ENCODE results near the gene GPC3.

Gene GPC3

GRCh38 chrX:133523081-133523487, 462.3 kb downstream of the GPC3 start:
- no peak for TF ChIP-seq CTCF (IDR thresholded peaks at IDR 0.05; ENCODE audit: low read depth, low read length)
- no peak for DNase-seq (ENCODE audit: extremely low read depth, low read depth)

GRCh38 chrX:133516686-133517085, 468.7 kb downstream of the GPC3 start:
- no peak for DNase-seq (ENCODE audit: extremely low read depth, low read depth)
- no peak for TF ChIP-seq CTCF (IDR thresholded peaks at IDR 0.05; ENCODE audit: low read depth, low read length)

GRCh38 chrX:133514486-133514885, 470.9 kb downstream of the GPC3 start:
- no peak for TF ChIP-seq CTCF (IDR thresholded peaks at IDR 0.05; ENCODE audit: low read depth, low read length)
- no peak for DNase-seq (ENCODE audit: extremely low read depth, low read depth)

- TF ChIP-seq CTCF (IDR thresholded peaks at IDR 0.05; ENCODE audit: low read depth, low read length): no peak
- no peak for DNase-seq (ENCODE audit: extremely low read depth, low read depth)
Observed at GRCh38 chrX:133513123-133513522, 472.3 kb downstream of the GPC3 start.

GRCh38 chrX:133511041-133511440, 474.4 kb downstream of the GPC3 start:
- DNase-seq (ENCODE audit: extremely low read depth, low read depth): no peak
- no peak for TF ChIP-seq CTCF (IDR thresholded peaks at IDR 0.05; ENCODE audit: low read depth, low read length)

- no peak for DNase-seq (ENCODE audit: extremely low read depth, low read depth)
- TF ChIP-seq CTCF (IDR thresholded peaks at IDR 0.05; ENCODE audit: low read depth, low read length): no peak
Observed at GRCh38 chrX:133497356-133497755, 488.0 kb downstream of the GPC3 start.

- no peak for TF ChIP-seq CTCF (IDR thresholded peaks at IDR 0.05; ENCODE audit: low read depth, low read length)
- peak; percentile 77 for DNase-seq (ENCODE audit: extremely low read depth, low read depth)
Observed at GRCh38 chrX:133495464-133496391, 489.7 kb downstream of the GPC3 start.

Measured in AG09319 (cell line).